Lower leg skin (tissue), 4 donors: ENCODE data around the gene GATAD1. TPM values are rescaled to one million over a fixed set of nuclear protein-coding genes. Genes with fewer than 3 reads are reported as not detected.
"Not testable (repeated sequence)": the region's sequence is repeated elsewhere in the genome, so short reads cannot be mapped to it uniquely, and the experiment has no call there.

ENCODE experiments used
- DNase-seq, 2 donors: peaks; one replicate each; pipeline ENCODE4 v3.0.0-alpha.2; 2019; ENCODE audit warnings: low spot score in 2 of 2
- H3K4me3 ChIP-seq: fragments of 200-600 bp; sonication (generic); 2 replicates; pipeline ENCODE4 v1.5.1; 2017; ENCODE audit warnings: mild to moderate bottlenecking, low read depth; ENCODE audit not compliant: poor library complexity, severe bottlenecking
- POLR2A ChIP-seq, 2 donors: fragments of 450-650 bp; IDR thresholded peaks; one replicate each; pipeline ENCODE4 v1.6.1; 2016 to 2017; ENCODE audit warnings: antibody characterized with exemption in 2 of 2, mild to moderate bottlenecking in 1 of 2, moderate library complexity in 1 of 2
- WGBS, 2 donors: methylation state at CpG; one replicate each; pipeline ENCODE4 v1.1.5; 2018; 5-methylcytosine and 5-hydroxymethylcytosine counted together
- intact Hi-C: fragments of 100-400 bp; cut with DNase I; formaldehyde crosslinking; loops from one replicate; pipeline ENCODE4 v1.15.0; 2023; ENCODE audit warnings: low total_unique reads
- total RNA-seq, 4 donors: library from RNA; depleted of rRNA; stranded (reverse); fragments of >200 nt; gene quantifications; one replicate each; pipeline ENCODE4 v1.1.0, GENCODE V29; 2016
- TF ChIP-seq, protein P1 (sequence below), 3 donors: fragments of 450-650 bp; IDR thresholded peaks; one replicate each; pipeline ENCODE4 v1.5.1; 2016; ENCODE audit warnings: antibody characterized with exemption in 3 of 3, mild to moderate bottlenecking in 3 of 3, moderate library complexity in 2 of 3

Gene GATAD1
- total RNA-seq, 4 donors from 2014 or later, result 14.7 to 23.0 (median 18.3) TPM

DNA sequence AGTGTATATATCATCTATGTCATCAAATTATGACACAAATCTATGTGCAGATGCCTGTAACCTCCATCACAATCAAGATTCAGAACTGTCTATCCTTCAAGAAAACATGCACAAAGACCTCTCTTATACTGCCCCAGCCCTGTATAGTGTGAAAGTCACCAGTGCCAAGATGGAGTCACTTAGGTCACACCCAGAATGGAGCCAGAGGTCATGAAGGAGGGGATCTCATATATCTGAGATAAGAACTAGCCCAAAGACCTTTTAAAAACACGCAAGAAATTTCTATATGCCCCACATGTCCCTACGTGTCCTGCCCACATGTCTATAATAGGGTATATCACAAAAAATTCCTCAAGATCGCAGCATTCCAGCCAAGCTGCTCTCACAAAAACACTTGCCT lies 20.1 kb upstream of the GATAD1 start:
- TF ChIP-seq POLR2A (IDR thresholded peaks at IDR 0.05), result no peak
- TF ChIP-seq, protein P1, sequence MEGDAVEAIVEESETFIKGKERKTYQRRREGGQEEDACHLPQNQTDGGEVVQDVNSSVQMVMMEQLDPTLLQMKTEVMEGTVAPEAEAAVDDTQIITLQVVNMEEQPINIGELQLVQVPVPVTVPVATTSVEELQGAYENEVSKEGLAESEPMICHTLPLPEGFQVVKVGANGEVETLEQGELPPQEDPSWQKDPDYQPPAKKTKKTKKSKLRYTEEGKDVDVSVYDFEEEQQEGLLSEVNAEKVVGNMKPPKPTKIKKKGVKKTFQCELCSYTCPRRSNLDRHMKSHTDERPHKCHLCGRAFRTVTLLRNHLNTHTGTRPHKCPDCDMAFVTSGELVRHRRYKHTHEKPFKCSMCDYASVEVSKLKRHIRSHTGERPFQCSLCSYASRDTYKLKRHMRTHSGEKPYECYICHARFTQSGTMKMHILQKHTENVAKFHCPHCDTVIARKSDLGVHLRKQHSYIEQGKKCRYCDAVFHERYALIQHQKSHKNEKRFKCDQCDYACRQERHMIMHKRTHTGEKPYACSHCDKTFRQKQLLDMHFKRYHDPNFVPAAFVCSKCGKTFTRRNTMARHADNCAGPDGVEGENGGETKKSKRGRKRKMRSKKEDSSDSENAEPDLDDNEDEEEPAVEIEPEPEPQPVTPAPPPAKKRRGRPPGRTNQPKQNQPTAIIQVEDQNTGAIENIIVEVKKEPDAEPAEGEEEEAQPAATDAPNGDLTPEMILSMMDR (IDR thresholded peaks at IDR 0.05), result no peak
- intact Hi-C loops, result no loop called here
- H3K4me3 ChIP-seq, result no peak overlapping the region
- no peak for DNase-seq
- 79 to 81% methylated on average over 3 of the region's 3 CpGs for WGBS, 2 donors

DNA sequence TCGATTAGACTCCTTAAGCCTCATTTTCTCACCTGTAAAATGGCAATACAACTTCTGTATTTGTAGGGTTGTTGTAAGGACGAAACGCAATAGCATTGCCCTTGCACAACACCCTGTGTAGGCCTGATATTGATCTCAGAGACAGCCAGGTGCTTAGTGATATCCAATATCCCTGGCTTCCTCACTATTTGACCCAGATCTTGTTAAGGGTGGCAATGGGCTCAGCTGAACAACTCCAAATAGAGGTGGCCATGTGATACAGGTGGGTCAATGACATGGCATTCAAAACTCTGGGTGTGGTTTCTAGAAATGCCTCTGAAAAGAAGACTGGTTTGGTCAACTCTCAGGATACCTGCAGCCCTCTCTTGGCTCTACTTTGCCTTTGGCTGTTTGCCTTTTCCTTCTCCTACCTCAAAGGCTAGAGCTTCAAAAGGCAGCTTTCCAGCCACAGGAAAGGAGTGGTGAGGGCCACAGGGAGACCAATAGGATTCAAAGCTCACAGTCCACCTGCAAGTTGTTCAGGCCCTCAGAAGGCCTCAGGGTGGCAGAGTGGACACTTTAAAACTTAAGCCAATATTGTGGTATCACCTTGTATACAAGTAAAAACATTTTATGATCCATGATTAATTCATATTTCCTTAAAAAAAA lies 14.9 kb upstream of the GATAD1 start:
- H3K4me3 ChIP-seq, result no peak overlapping the region
- TF ChIP-seq POLR2A (IDR thresholded peaks at IDR 0.05), result no peak
- DNase-seq, result no peak
- intact Hi-C loops, result no loop called here
- 85 to 94% methylated on average over 3 of the region's 3 CpGs for WGBS, 2 donors

DNA sequence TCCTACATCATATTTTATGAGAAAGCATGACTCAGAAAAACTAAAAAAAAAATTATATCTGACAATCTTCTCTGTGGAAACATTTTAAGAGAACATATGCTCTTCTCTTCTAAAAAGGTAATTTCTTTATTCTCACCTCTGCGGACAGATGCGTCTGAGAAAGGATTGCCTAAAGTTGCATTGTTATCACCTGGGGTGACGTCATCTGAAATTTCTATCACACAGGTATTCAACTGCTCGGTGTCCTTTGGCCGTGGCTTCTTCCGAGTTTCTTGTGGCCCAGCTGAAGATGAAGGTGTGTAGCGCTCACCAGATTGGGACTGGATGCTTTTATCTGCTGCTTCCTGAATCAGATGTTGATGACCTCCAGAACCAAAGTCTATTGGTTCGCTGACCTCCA lies 14.3 kb upstream of the GATAD1 start:
- DNase-seq, result no peak
- TF ChIP-seq POLR2A (IDR thresholded peaks at IDR 0.05), result no peak
- TF ChIP-seq, protein P1 (IDR thresholded peaks at IDR 0.05), result no peak
- 93 to 94% methylated on average over 8 of the region's 8 CpGs for WGBS, 2 donors
- no peak overlapping the region for H3K4me3 ChIP-seq
- intact Hi-C loops, result no loop called here

DNA sequence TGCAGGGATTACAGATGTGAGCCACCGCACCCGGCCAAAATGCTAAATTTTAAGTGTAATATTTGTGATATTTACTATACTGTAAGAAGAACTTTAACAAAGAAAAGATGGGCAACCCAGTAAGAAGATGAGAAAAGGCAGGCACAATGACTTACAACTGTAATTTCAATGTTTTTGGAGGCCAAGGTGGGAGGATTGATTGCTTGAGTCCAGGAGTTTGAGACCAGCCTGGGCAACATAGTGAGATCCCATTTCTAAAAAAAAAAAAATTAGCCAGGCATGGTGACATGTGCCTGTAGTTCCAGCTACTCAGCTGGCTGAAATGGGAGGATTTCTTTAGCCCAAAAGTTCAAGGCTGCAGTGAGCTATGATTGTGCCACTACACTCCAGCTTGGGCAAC lies 11.7 kb upstream of the GATAD1 start:
- intact Hi-C loops, result no loop called here
- DNase-seq, result no peak
- no peak overlapping the region for H3K4me3 ChIP-seq
- 93 to 96% methylated on average over 2 of the region's 2 CpGs for WGBS, 2 donors
- TF ChIP-seq POLR2A (IDR thresholded peaks at IDR 0.05), result no peak
- TF ChIP-seq, protein P1 (IDR thresholded peaks at IDR 0.05), result no peak

GRCh38 chr7:92436612-92437445 lies 10.5 kb upstream of the GATAD1 start:
- no peak overlapping the region for H3K4me3 ChIP-seq
- WGBS, 2 donors, result 66 to 72% methylated on average over 7 of the region's 7 CpGs
- no peak for DNase-seq
- TF ChIP-seq, protein P1 (IDR thresholded peaks at IDR 0.05), result no peak
- TF ChIP-seq POLR2A (IDR thresholded peaks at IDR 0.05), result no peak
- intact Hi-C loops, result no loop called here

- H3K4me3 ChIP-seq, result no peak overlapping the region
- no peak for DNase-seq
- TF ChIP-seq, protein P1 (IDR thresholded peaks at IDR 0.05), result no peak
- no peak for TF ChIP-seq POLR2A (IDR thresholded peaks at IDR 0.05)
- WGBS, 2 donors, result 72 to 79% methylated on average over 6 of the region's 6 CpGs
- intact Hi-C loops, result no loop called here
Measured at GRCh38 chr7:92437956-92438491, 9.3 kb upstream of the GATAD1 start.

DNA sequence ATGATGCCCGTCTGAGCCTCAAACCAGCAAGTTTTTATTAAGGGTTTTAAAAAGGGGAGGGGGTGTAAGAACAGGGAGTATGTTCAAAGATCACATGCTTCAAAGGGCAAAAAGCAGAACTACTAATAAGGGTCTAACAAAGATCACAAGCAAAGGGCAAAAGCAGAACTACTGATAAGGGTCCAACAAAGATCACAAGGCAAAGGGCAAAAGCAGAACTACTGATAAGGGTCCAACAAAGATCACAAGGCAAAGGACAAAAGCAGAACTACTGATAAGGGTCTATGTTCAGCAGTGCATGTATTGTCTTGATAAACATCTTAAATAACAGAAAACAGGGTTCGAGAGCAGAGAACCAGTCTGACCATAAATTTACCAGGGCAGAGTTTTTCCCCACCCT lies 4.6 kb upstream of the GATAD1 start:
- H3K4me3 ChIP-seq, intact Hi-C loops, DNase-seq: not testable (repeated sequence)
- 70 to 81% methylated on average over 2 of the region's 2 CpGs for WGBS, 2 donors
